DMS 273 treated with DMSO at 0.1 percent for 48 hours (cell line): ENCODE data around the gene GLIS1.
A peak's percentile ranks its signal among the peaks of the same experiment; 100 is the strongest.

ENCODE experiments used
- DNase-seq: peaks from one replicate; lab custom pipeline; 2025; lab: John Stamatoyannopoulos, UW

The GLIS1 gene

GRCh38 chr1:53693773-53694717 is 44.9 kb downstream of the GLIS1 start:
- DNase-seq, result no peak

GRCh38 chr1:53693339-53693738 is 45.6 kb downstream of the GLIS1 start:
- no peak for DNase-seq

- no peak for DNase-seq
Observed at GRCh38 chr1:53691326-53691725, 47.6 kb downstream of the GLIS1 start.

GRCh38 chr1:53690411-53690810 is 48.6 kb downstream of the GLIS1 start:
- no peak for DNase-seq

GRCh38 chr1:53689736-53690326 is 49.1 kb downstream of the GLIS1 start:
- DNase-seq, result no peak

GRCh38 chr1:53689223-53689622 is 49.7 kb downstream of the GLIS1 start:
- no peak for DNase-seq

GRCh38 chr1:53688381-53689102 is 50.4 kb downstream of the GLIS1 start:
- DNase-seq, result no peak

- DNase-seq, result no peak
Observed at GRCh38 chr1:53687901-53688300, 51.1 kb downstream of the GLIS1 start.

GRCh38 chr1:53687426-53687825 is 51.5 kb downstream of the GLIS1 start:
- DNase-seq, result no peak

- no peak for DNase-seq
Observed at GRCh38 chr1:53686965-53687267, 52.0 kb downstream of the GLIS1 start.

GRCh38 chr1:53686091-53686964 is 52.6 kb downstream of the GLIS1 start:
- DNase-seq, result no peak

GRCh38 chr1:53685272-53686051 is 53.5 kb downstream of the GLIS1 start:
- DNase-seq, result peak; percentile 63

GRCh38 chr1:53684741-53685140 is 54.2 kb downstream of the GLIS1 start:
- DNase-seq, result no peak

GRCh38 chr1:53683986-53684740 is 54.8 kb downstream of the GLIS1 start:
- no peak for DNase-seq

GRCh38 chr1:53682881-53683280 is 56.1 kb downstream of the GLIS1 start:
- no peak for DNase-seq

GRCh38 chr1:53681977-53682685 is 56.8 kb downstream of the GLIS1 start:
- peak; percentile 95 for DNase-seq

- DNase-seq, result peak; percentile 95
Observed at GRCh38 chr1:53681351-53681976, 57.5 kb downstream of the GLIS1 start.

- no peak for DNase-seq
Observed at GRCh38 chr1:53680868-53681267, 58.1 kb downstream of the GLIS1 start.
